Ishikawa (cell line): ENCODE measurements around the gene MPI.

Experiments used
- CEBPB ChIP-seq: IDR thresholded peaks from 2 replicates; pipeline ENCODE4 v1.6.1; 2012
- CREB1 ChIP-seq: IDR thresholded peaks from 2 replicates; pipeline ENCODE4 v1.6.1; 2012; ENCODE audit warnings: low read depth
- EGR1 ChIP-seq: IDR thresholded peaks from 2 replicates; pipeline ENCODE4 v1.6.1; 2012
- EP300 ChIP-seq: IDR thresholded peaks from 2 replicates; pipeline ENCODE4 v1.6.1; 2012; ENCODE audit warnings: borderline replicate concordance
- FOXM1 ChIP-seq: IDR thresholded peaks from 2 replicates; pipeline ENCODE4 v1.6.1; 2012; ENCODE audit warnings: low read depth, borderline replicate concordance
- NFIC ChIP-seq: IDR thresholded peaks from 2 replicates; pipeline ENCODE4 v1.6.1; 2012
- RAD21 ChIP-seq: IDR thresholded peaks from 2 replicates; pipeline ENCODE4 v1.6.1; 2012; ENCODE audit warnings: low read depth
- TAF1 ChIP-seq: IDR thresholded peaks from 2 replicates; pipeline ENCODE4 v1.6.1; 2012; ENCODE audit warnings: low read depth, mild to moderate bottlenecking
- TCF12 ChIP-seq: IDR thresholded peaks from 2 replicates; pipeline ENCODE4 v1.6.1; 2012; ENCODE audit warnings: low read depth
- TEAD4 ChIP-seq: IDR thresholded peaks from 2 replicates; pipeline ENCODE4 v1.6.1; 2012
- YY1 ChIP-seq: IDR thresholded peaks from 2 replicates; pipeline ENCODE4 v1.6.1; 2012; ENCODE audit warnings: low read depth
- ZBTB7A ChIP-seq: IDR thresholded peaks from 2 replicates; pipeline ENCODE4 v1.6.1; 2012; ENCODE audit warnings: low read depth
- TF ChIP-seq, protein P1 (sequence below): IDR thresholded peaks from 2 replicates; pipeline ENCODE4 v1.6.1; 2012
- TF ChIP-seq, protein P2 (sequence below): IDR thresholded peaks from 2 replicates; pipeline ENCODE4 v1.6.1; 2012; ENCODE audit warnings: low read depth, mild to moderate bottlenecking
- TF ChIP-seq, protein P3 (sequence below): IDR thresholded peaks from 2 replicates; pipeline ENCODE4 v1.6.1; 2012

MPI gene, protein sequence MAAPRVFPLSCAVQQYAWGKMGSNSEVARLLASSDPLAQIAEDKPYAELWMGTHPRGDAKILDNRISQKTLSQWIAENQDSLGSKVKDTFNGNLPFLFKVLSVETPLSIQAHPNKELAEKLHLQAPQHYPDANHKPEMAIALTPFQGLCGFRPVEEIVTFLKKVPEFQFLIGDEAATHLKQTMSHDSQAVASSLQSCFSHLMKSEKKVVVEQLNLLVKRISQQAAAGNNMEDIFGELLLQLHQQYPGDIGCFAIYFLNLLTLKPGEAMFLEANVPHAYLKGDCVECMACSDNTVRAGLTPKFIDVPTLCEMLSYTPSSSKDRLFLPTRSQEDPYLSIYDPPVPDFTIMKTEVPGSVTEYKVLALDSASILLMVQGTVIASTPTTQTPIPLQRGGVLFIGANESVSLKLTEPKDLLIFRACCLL

DNA sequence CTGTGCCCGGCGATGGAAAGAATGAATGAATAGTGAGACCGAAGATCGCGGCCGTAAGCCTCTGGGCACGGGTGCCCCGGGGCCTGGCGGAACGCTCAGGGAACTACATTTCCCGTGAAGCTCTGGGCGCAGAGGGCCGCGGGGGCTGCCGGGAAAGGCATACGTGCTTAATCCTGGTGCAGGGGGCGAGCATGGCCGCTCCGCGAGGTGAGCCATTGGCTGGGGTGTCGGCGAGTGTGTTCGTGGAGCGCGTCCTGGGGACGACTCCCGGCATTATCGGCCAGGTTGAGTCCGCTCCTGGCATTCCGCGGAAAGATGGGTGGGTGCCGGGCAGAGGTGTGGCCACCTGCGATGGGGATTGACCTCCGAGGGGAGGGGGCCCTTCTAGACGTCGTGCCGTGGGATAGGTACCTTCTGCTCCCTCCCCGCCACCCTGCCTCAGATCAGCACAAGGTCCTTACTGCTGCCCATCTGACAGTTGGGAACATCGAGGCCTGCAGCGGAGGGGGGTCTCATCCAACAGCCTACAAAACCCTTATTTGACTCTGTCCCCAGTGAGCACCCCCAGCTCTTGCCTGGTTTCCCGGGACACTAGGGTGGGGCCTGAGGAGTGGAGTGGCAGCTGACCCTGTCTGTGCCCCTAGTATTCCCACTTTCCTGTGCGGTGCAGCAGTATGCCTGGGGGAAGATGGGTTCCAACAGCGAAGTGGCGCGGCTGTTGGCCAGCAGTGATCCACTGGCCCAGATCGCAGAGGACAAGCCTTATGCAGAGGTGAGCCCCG is at the start of gene MPI:
Gene MPI (plus strand): TSS at position 160 of the 782 bp plus-strand sequence. CDS start 32 bp downstream, at position 192.
- TF ChIP-seq NFIC: no peak
- TF ChIP-seq, protein P1, sequence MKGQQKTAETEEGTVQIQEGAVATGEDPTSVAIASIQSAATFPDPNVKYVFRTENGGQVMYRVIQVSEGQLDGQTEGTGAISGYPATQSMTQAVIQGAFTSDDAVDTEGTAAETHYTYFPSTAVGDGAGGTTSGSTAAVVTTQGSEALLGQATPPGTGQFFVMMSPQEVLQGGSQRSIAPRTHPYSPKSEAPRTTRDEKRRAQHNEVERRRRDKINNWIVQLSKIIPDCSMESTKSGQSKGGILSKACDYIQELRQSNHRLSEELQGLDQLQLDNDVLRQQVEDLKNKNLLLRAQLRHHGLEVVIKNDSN: 0 out of 2 replicates have a peak, but pooled peaks have one; percentile 26
- TF ChIP-seq, protein P2, sequence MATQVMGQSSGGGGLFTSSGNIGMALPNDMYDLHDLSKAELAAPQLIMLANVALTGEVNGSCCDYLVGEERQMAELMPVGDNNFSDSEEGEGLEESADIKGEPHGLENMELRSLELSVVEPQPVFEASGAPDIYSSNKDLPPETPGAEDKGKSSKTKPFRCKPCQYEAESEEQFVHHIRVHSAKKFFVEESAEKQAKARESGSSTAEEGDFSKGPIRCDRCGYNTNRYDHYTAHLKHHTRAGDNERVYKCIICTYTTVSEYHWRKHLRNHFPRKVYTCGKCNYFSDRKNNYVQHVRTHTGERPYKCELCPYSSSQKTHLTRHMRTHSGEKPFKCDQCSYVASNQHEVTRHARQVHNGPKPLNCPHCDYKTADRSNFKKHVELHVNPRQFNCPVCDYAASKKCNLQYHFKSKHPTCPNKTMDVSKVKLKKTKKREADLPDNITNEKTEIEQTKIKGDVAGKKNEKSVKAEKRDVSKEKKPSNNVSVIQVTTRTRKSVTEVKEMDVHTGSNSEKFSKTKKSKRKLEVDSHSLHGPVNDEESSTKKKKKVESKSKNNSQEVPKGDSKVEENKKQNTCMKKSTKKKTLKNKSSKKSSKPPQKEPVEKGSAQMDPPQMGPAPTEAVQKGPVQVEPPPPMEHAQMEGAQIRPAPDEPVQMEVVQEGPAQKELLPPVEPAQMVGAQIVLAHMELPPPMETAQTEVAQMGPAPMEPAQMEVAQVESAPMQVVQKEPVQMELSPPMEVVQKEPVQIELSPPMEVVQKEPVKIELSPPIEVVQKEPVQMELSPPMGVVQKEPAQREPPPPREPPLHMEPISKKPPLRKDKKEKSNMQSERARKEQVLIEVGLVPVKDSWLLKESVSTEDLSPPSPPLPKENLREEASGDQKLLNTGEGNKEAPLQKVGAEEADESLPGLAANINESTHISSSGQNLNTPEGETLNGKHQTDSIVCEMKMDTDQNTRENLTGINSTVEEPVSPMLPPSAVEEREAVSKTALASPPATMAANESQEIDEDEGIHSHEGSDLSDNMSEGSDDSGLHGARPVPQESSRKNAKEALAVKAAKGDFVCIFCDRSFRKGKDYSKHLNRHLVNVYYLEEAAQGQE: no peak
- peak; percentile 88 for TF ChIP-seq TAF1
- TF ChIP-seq ZBTB7A: peak; percentile 67
- TF ChIP-seq EGR1: no peak
- TF ChIP-seq TCF12: peak; percentile 61; the same call in 1 of the 2 replicates
- TF ChIP-seq CREB1: peak; percentile 53
- TF ChIP-seq, protein P3, sequence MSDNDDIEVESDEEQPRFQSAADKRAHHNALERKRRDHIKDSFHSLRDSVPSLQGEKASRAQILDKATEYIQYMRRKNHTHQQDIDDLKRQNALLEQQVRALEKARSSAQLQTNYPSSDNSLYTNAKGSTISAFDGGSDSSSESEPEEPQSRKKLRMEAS: peak; percentile 83
- peak; percentile 93 for TF ChIP-seq YY1

DNA sequence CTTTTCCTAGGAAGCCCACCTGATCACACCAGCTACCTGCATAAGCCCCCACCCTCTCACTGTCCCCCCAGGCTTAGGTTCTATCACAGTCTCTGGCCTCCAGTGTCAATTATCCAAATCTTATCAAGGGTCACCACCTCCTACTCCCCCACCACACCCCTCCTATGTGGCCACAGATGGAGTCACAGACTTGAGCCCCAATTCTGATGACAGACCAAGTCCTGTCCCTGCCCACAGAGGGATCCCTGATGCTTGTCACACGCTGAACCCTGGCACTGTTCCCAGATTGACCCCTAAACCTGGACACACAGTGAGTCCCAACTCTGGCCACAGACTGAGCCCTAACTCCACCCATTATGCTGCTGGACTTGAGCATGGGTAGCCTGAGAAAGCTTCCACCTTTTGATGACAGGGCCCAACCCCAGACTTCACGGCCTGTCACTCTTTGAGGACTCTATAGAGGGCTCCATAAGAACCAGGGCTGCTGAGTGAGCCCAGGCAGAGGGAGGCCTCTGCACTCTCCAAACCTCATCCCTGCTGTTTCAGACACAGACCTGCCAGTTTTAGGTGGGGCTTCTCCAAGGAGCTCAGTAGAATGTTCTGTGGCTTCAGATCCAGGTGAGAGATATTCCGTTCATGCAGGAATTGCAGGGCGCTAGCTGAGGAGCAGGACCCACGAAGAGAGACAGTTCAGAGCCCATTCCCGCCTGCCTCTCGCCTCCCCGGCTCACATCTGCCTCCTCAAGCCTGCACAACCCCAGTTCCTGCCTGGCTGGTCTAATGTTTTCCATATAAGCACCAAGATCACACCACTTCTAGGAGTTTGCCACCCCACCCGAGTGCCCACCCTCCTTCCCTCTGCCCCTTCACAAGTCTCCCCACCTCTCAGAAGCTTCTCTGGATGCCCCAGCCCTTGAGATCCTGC is 48.7 kb upstream of the MPI start:
- TF ChIP-seq TCF12 (no peak), RAD21 (no peak), TEAD4 (no peak), CEBPB (no peak), YY1 (no peak)
- TF ChIP-seq, protein P1: no peak

DNA sequence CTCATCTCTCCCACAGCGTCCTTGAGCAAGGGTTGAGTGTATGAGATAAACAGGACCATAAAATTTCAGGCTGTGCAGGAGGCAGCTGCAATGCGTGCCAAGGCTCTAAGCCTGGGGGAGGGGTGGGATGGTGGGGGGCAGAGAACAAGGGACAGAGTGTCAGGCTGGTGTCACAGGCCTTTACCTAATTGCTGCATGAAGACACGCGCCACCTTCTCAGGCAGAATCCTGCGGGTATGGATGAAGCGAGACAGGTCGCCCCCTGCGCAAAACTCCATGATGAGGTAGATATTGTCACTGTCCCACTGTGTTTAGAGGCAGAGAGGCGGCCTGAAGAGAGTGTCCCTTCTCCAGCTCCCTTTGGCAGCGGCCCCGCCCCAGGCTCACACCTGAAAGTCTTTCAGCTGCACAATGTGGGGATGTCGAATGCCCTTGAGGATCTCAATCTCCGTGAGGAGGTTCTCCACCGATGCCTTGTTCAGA is 47.9 kb upstream of the MPI start:
- TF ChIP-seq CREB1: no peak
- no peak for TF ChIP-seq TEAD4
- no peak for TF ChIP-seq TCF12
- TF ChIP-seq, protein P3: no peak
- no peak for TF ChIP-seq CEBPB
- no peak for TF ChIP-seq ZBTB7A
- TF ChIP-seq RAD21: no peak
- no peak for TF ChIP-seq TAF1
- no peak for TF ChIP-seq EGR1
- TF ChIP-seq, protein P1: no peak
- no peak for TF ChIP-seq YY1
- TF ChIP-seq, protein P2: no peak
- no peak for TF ChIP-seq FOXM1
- TF ChIP-seq NFIC: no peak
- TF ChIP-seq EP300: no peak
